GM23338 (cell line): ENCODE measurements around the gene DOCK2. TPM values are rescaled to one million over a fixed set of nuclear protein-coding genes. Genes with fewer than 3 reads are reported as not detected.

Source experiments
- ATAC-seq: fragments of 200-7000 bp; cut with Tn5 transposase; 3 replicates; pipeline ENCODE4 v1.9.1; 2020
- DNase-seq: peaks from one replicate; pipeline ENCODE4 v3.0.0-alpha.2; 2015; ENCODE audit warnings: low spot score
- H2AFZ ChIP-seq: fragments of 200-600 bp; sonication (generic); 2 replicates; pipeline ENCODE4 v1.8.0; 2016; ENCODE audit warnings: antibody characterized with exemption, mild to moderate bottlenecking, moderate library complexity
- H3F3A ChIP-seq: fragments of 200-600 bp; sonication (generic); replicated peaks from 2 replicates; pipeline ENCODE4 v1.8.0; 2017; ENCODE audit warnings: antibody characterized with exemption, mixed run types, low read depth
- H3K27ac ChIP-seq: fragments of 200-600 bp; sonication (generic); 2 replicates; pipeline ENCODE4 v1.6.1; 2016; ENCODE audit warnings: low read depth
- H3K27me3 ChIP-seq: fragments of 200-600 bp; sonication (generic); 2 replicates; pipeline ENCODE4 v1.8.0; 2016; ENCODE audit warnings: mild to moderate bottlenecking, mixed run types, moderate library complexity; ENCODE audit not compliant: insufficient read depth
- H3K36me3 ChIP-seq: fragments of 200-600 bp; sonication (generic); 2 replicates; pipeline ENCODE4 v1.8.0; 2016; ENCODE audit warnings: mild to moderate bottlenecking; ENCODE audit not compliant: insufficient read depth
- H3K4me1 ChIP-seq: fragments of 200-600 bp; sonication (generic); 2 replicates; pipeline ENCODE4 v1.8.0; 2016; ENCODE audit warnings: mild to moderate bottlenecking, moderate library complexity; ENCODE audit not compliant: insufficient read depth
- H3K4me2 ChIP-seq: fragments of 200-600 bp; sonication (generic); 2 replicates; pipeline ENCODE4 v1.7.1; 2017; ENCODE audit warnings: mixed run types
- H3K4me3 ChIP-seq: fragments of 200-600 bp; sonication (generic); 2 replicates; pipeline ENCODE4 v1.6.1; 2016; ENCODE audit warnings: mixed run types
- H3K79me2 ChIP-seq: fragments of 200-600 bp; sonication (generic); replicated peaks from 2 replicates; pipeline ENCODE4 v1.8.0; 2017; ENCODE audit warnings: mild to moderate bottlenecking; ENCODE audit not compliant: insufficient read depth
- H3K9me2 ChIP-seq: fragments of 200-600 bp; sonication (generic); 2 replicates; pipeline ENCODE4 v1.8.0; 2017; ENCODE audit not compliant: insufficient read depth
- H4K20me1 ChIP-seq: fragments of 200-600 bp; sonication (generic); replicated peaks from 2 replicates; pipeline ENCODE4 v1.8.0; 2017; ENCODE audit warnings: mild to moderate bottlenecking; ENCODE audit not compliant: insufficient read depth
- H3K27ac Mint-ChIP-seq: 2 replicates; pipeline ENCODE4 v1.8.0; 2020; ENCODE audit warnings: inconsistent platforms, mild to moderate bottlenecking, moderate library complexity, mixed read lengths
- H3K27me3 Mint-ChIP-seq: 3 replicates; pipeline ENCODE4 v1.8.0; 2022; ENCODE audit warnings: low read depth, mild to moderate bottlenecking, moderate library complexity, mixed read lengths, inconsistent platforms; ENCODE audit not compliant: insufficient read depth, poor library complexity
- H3K36me3 Mint-ChIP-seq: 3 replicates; pipeline ENCODE4 v1.8.0; 2021; ENCODE audit warnings: low read depth, mild to moderate bottlenecking, inconsistent platforms, moderate library complexity, mixed read lengths
- H3K4me1 Mint-ChIP-seq: 3 replicates; pipeline ENCODE4 v1.8.0; 2020; ENCODE audit warnings: mild to moderate bottlenecking, inconsistent platforms, mixed read lengths
- H3K4me3 Mint-ChIP-seq: 3 replicates; pipeline ENCODE4 v1.8.0; 2021; ENCODE audit warnings: moderate library complexity, mild to moderate bottlenecking, inconsistent platforms, mixed read lengths
- H3K9me3 Mint-ChIP-seq: 3 replicates; pipeline ENCODE4 v1.8.0; 2020; ENCODE audit warnings: moderate library complexity, mild to moderate bottlenecking, inconsistent platforms, mixed read lengths
- CTCF ChIP-seq, 2 experiments: fragments of 200-600 bp in 1 of 2; sonication (generic) in 1 of 2; conservative IDR thresholded peaks; 2 replicates each; pipeline versions ENCODE4 v1.5.1 to v1.6.1; 2016 to 2017; ENCODE audit warnings: antibody characterized with exemption in 2 of 2, low read depth in 2 of 2, mild to moderate bottlenecking in 2 of 2, moderate library complexity in 1 of 2
- ETS1 ChIP-seq: IDR thresholded peaks from 2 replicates; pipeline ENCODE4 v1.6.1; 2016; ENCODE audit warnings: antibody characterized with exemption
- EZH2 ChIP-seq: fragments of 200-600 bp; sonication (generic); IDR thresholded peaks from one replicate; pipeline ENCODE4 v1.8.0; 2017; ENCODE audit warnings: antibody characterized with exemption, mild to moderate bottlenecking, low read depth; ENCODE audit not compliant: unreplicated experiment
- POLR2AphosphoS5 ChIP-seq: IDR thresholded peaks from 2 replicates; pipeline ENCODE4 v1.6.1; 2016; ENCODE audit warnings: antibody characterized with exemption, low read depth
- REST ChIP-seq: IDR thresholded peaks from one replicate; pipeline ENCODE4 v1.6.1; 2018; ENCODE audit warnings: antibody characterized with exemption; ENCODE audit not compliant: unreplicated experiment
- ZNF331 ChIP-seq: fragments of 250-450 bp; sonication (Bioruptor Pico); IDR thresholded peaks from 2 replicates; pipeline ENCODE4 v1.5.0; 2020; ENCODE audit warnings: low read depth, mild to moderate bottlenecking, moderate library complexity
- polyA plus RNA-seq: library from polyadenylated mRNA; unstranded; fragments of >200 nt; fragmentation: Nextera tagmentation; extraction: Ambion mirVana; gene quantifications from 2 replicates; pipeline ENCODE4 v1.2.1, GENCODE V29; 2016
- total RNA-seq: library from RNA; depleted of rRNA; stranded (reverse); fragments of >200 nt; shearing (Covaris generic); gene quantifications from 2 replicates; pipeline ENCODE4 v1.2.3, GENCODE V29; 2014

Gene DOCK2
- total and polyA plus RNA-seq, 2 experiments from 2014 or later: 3.7 to 9.4 TPM

GRCh38 chr5:169801324-169801777, 164.3 kb downstream of the DOCK2 start:
- Histone ChIP-seq H3K9me2 (peaks cover 13% of the 10 kb centered on the region), H4K20me1 (no peaks in the 10 kb centered on the region), H3K27ac (no peak overlapping the region), H2AFZ (no peak overlapping the region), H3K36me3 (no peaks in the 10 kb centered on the region), H3K4me2 (no peak overlapping the region), H3K27me3 (no peaks in the 10 kb centered on the region), H3F3A (no peaks in the 10 kb centered on the region), H3K79me2 (no peaks in the 10 kb centered on the region), H3K4me1 (peaks cover 21% of the 10 kb centered on the region), H3K4me3 (no peak overlapping the region)
- H3K27ac Mint-ChIP-seq: no peak overlapping the region
- peaks cover 14% of the 10 kb centered on the region for H3K4me1 Mint-ChIP-seq
- TF ChIP-seq ZNF331 (CRISPR knock-in tag) (no peak), ETS1 (no peak), POLR2AphosphoS5 (no peak), REST (no peak)
- ATAC-seq (no peak), DNase-seq (no peak)
- no peaks in the 10 kb centered on the region; the same call in 2 of the 3 replicates for H3K36me3 Mint-ChIP-seq
- peaks cover 2% of the 10 kb centered on the region for H3K27me3 Mint-ChIP-seq
- no peaks in the 10 kb centered on the region; the same call in 2 of the 3 replicates for H3K9me3 Mint-ChIP-seq
- no peak overlapping the region for H3K4me3 Mint-ChIP-seq

GRCh38 chr5:169801781-169802180, 164.7 kb downstream of the DOCK2 start:
- H3K27me3 ChIP-seq: no peaks in the 10 kb centered on the region
- H3K27ac ChIP-seq: no peak overlapping the region
- H3K4me3 Mint-ChIP-seq: no peak overlapping the region
- peaks cover 21% of the 10 kb centered on the region for H3K4me1 ChIP-seq
- no peak overlapping the region for H2AFZ ChIP-seq
- no peaks in the 10 kb centered on the region; the same call in 2 of the 3 replicates for H3K9me3 Mint-ChIP-seq
- no peaks in the 10 kb centered on the region for H3K79me2 ChIP-seq
- H3K4me1 Mint-ChIP-seq: peaks cover 16% of the 10 kb centered on the region
- ATAC-seq (no peak), DNase-seq (no peak)
- TF ChIP-seq CTCF (conservative IDR thresholded peaks at IDR 0.05; ENCODE audit: low read depth in 2 of 2): no peak
- no peak for TF ChIP-seq EZH2
- no peak for TF ChIP-seq ETS1
- H3K36me3 Mint-ChIP-seq: no peaks in the 10 kb centered on the region; the same call in 2 of the 3 replicates
- no peaks in the 10 kb centered on the region for H4K20me1 ChIP-seq
- H3F3A ChIP-seq: no peaks in the 10 kb centered on the region
- H3K36me3 ChIP-seq: no peaks in the 10 kb centered on the region
- H3K27me3 Mint-ChIP-seq: peaks cover 2% of the 10 kb centered on the region
- H3K4me2 ChIP-seq: no peak overlapping the region
- no peak overlapping the region for H3K4me3 ChIP-seq
- peaks cover 10% of the 10 kb centered on the region for H3K9me2 ChIP-seq
- H3K27ac Mint-ChIP-seq: no peak overlapping the region
